CD14-positive monocyte (primary cell): ENCODE results near the gene ASCL2. TPM values are rescaled to one million over a fixed set of nuclear protein-coding genes. Genes with fewer than 3 reads are reported as not detected.

Experiments used
- DNase-seq, 3 donors: peaks; one replicate each; pipeline ENCODE4 v3.0.0-alpha.2; 2011 to 2022
- H2AFZ ChIP-seq: 2 replicates; pipeline ENCODE4 v1.6.0; 2012; ENCODE audit warnings: mild to moderate bottlenecking, low read depth, low read length, inconsistent platforms; ENCODE audit not compliant: insufficient read depth, poor library complexity, severe bottlenecking
- H3K27ac ChIP-seq, 2 donors: 1 replicate in 1 of 2; 2 replicates in 1 of 2; pipeline ENCODE4 v1.5.1; 2012 to 2013; ENCODE audit warnings: low read length in 2 of 2, control low read depth in 1 of 2, inconsistent platforms in 1 of 2, low read depth in 1 of 2, mild to moderate bottlenecking in 1 of 2
- H3K27me3 ChIP-seq, 2 donors: one replicate each; pipeline versions ENCODE4 v1.6.0 to v1.6.1; 2011 to 2013; ENCODE audit warnings: low read length in 2 of 2; ENCODE audit not compliant: control insufficient read depth in 2 of 2, insufficient read depth in 2 of 2
- H3K36me3 ChIP-seq, 2 donors: replicated peaks in 1 of 2; 1 replicate in 1 of 2; 2 replicates in 1 of 2; pipeline versions ENCODE4 v1.5.1 to v1.6.1; 2012 to 2013; ENCODE audit warnings: low read length in 2 of 2, control low read depth in 1 of 2, inconsistent platforms in 1 of 2, mild to moderate bottlenecking in 1 of 2; ENCODE audit not compliant: insufficient read depth in 2 of 2, control insufficient read depth in 1 of 2
- H3K4me1 ChIP-seq, 2 donors: 1 replicate in 1 of 2; 2 replicates in 1 of 2; pipeline versions ENCODE4 v1.5.1 to v1.6.1; 2012 to 2013; ENCODE audit warnings: low read length in 2 of 2, control low read depth in 1 of 2, inconsistent platforms in 1 of 2, mild to moderate bottlenecking in 1 of 2, moderate library complexity in 1 of 2; ENCODE audit not compliant: insufficient read depth in 2 of 2, control insufficient read depth in 1 of 2
- H3K4me2 ChIP-seq: replicated peaks from 2 replicates; pipeline ENCODE3; 2012; ENCODE audit warnings: low read length, moderate library complexity, mild to moderate bottlenecking; ENCODE audit not compliant: poor library complexity, severe bottlenecking; ENCODE audit errors: extremely low read depth
- H3K4me3 ChIP-seq, 3 experiments: fragments of 200-600 bp in 1 of 3; sonication (generic) in 1 of 3; replicated peaks in 1 of 3; 1 replicate in 2 of 3; 2 replicates in 1 of 3; pipeline ENCODE4 v1.5.1; 2011 to 2013; ENCODE audit warnings: low read length in 3 of 3, mild to moderate bottlenecking in 3 of 3, control low read depth in 2 of 3, low read depth in 2 of 3, inconsistent platforms in 1 of 3, moderate library complexity in 1 of 3
- H3K79me2 ChIP-seq: 2 replicates; pipeline ENCODE4 v1.6.0; 2012; ENCODE audit warnings: mild to moderate bottlenecking, control low read depth, inconsistent platforms, low read length, moderate library complexity; ENCODE audit not compliant: insufficient read depth
- H3K9ac ChIP-seq: 2 replicates; pipeline ENCODE4 v1.6.0; 2017; ENCODE audit warnings: low read length, mild to moderate bottlenecking; ENCODE audit not compliant: insufficient read depth, poor library complexity, severe bottlenecking
- H3K9me3 ChIP-seq, 2 donors: replicated peaks in 1 of 2; 1 replicate in 1 of 2; 2 replicates in 1 of 2; pipeline versions ENCODE4 v1.5.1 to v1.6.1; 2012 to 2013; ENCODE audit warnings: low read length in 2 of 2, control low read depth in 1 of 2; ENCODE audit not compliant: control insufficient read depth in 1 of 2, insufficient read depth in 1 of 2
- H4K20me1 ChIP-seq: 2 replicates; pipeline ENCODE4 v1.6.0; 2012; ENCODE audit warnings: mild to moderate bottlenecking, low read length, control low read depth, moderate library complexity; ENCODE audit not compliant: insufficient read depth
- H3K27ac Mint-ChIP-seq, 7 donors: one replicate each; pipeline ENCODE4 v1.8.0; 2020; ENCODE audit warnings: mild to moderate bottlenecking in 7 of 7, mixed read lengths in 7 of 7, moderate library complexity in 6 of 7, inconsistent platforms in 2 of 7
- H3K27me3 Mint-ChIP-seq, 3 donors: one replicate each; pipeline ENCODE4 v1.8.0; 2021 to 2022; ENCODE audit warnings: low read depth in 3 of 3, mild to moderate bottlenecking in 3 of 3, mixed read lengths in 3 of 3, moderate library complexity in 3 of 3, inconsistent platforms in 1 of 3
- H3K36me3 Mint-ChIP-seq, 2 donors: one replicate each; pipeline ENCODE4 v1.8.0; 2020; ENCODE audit warnings: mixed read lengths in 2 of 2, inconsistent platforms in 1 of 2, mild to moderate bottlenecking in 1 of 2
- H3K4me1 Mint-ChIP-seq: one replicate; pipeline ENCODE4 v1.8.0; 2020; ENCODE audit warnings: mild to moderate bottlenecking, mixed read lengths
- H3K4me3 Mint-ChIP-seq, 2 donors: one replicate each; pipeline ENCODE4 v1.8.0; 2020; ENCODE audit warnings: mild to moderate bottlenecking in 2 of 2, mixed read lengths in 2 of 2, moderate library complexity in 1 of 2
- H3K9me3 Mint-ChIP-seq, 7 donors: one replicate each; pipeline ENCODE4 v1.8.0; 2020 to 2022; ENCODE audit warnings: mixed read lengths in 7 of 7, mild to moderate bottlenecking in 6 of 7, moderate library complexity in 6 of 7, inconsistent platforms in 2 of 7
- CTCF ChIP-seq: fragments of 200-600 bp; IDR thresholded peaks from one replicate; pipeline ENCODE4 v1.8.0; 2022; ENCODE audit warnings: antibody characterized with exemption, mild to moderate bottlenecking
- WGBS: methylation state at CpG from one replicate; pipeline ENCODE4 v1.1.5; 2013; ENCODE audit warnings: missing lambda C conversion rate; ENCODE audit not compliant: insufficient coverage; 5-methylcytosine and 5-hydroxymethylcytosine counted together
- intact Hi-C, 2 donors: fragments of 100-400 bp; cut with micrococcal nuclease; formaldehyde crosslinking; loops; one replicate each; pipeline versions ENCODE4 v1.15.0 to v1.15.1; 2023
- polyA plus RNA-seq, 3 donors: library from polyadenylated mRNA; depleted of rRNA in 1 of 3; unstranded in 2 of 3; stranded (reverse) in 1 of 3; fragments of 300-500 nt in 2 of 3; fragments of >200 nt in 1 of 3; fragmentation: Illumina TruSeq in 2 of 3; gene quantifications; 1 replicate in 2 of 3; 2 replicates in 1 of 3; pipeline ENCODE4 v1.2.3, GENCODE V29; 2012 to 2021

The ASCL2 gene
- polyA plus RNA-seq, 3 donors, result 5.7 to 11.4 (median 8.3) TPM

DNA sequence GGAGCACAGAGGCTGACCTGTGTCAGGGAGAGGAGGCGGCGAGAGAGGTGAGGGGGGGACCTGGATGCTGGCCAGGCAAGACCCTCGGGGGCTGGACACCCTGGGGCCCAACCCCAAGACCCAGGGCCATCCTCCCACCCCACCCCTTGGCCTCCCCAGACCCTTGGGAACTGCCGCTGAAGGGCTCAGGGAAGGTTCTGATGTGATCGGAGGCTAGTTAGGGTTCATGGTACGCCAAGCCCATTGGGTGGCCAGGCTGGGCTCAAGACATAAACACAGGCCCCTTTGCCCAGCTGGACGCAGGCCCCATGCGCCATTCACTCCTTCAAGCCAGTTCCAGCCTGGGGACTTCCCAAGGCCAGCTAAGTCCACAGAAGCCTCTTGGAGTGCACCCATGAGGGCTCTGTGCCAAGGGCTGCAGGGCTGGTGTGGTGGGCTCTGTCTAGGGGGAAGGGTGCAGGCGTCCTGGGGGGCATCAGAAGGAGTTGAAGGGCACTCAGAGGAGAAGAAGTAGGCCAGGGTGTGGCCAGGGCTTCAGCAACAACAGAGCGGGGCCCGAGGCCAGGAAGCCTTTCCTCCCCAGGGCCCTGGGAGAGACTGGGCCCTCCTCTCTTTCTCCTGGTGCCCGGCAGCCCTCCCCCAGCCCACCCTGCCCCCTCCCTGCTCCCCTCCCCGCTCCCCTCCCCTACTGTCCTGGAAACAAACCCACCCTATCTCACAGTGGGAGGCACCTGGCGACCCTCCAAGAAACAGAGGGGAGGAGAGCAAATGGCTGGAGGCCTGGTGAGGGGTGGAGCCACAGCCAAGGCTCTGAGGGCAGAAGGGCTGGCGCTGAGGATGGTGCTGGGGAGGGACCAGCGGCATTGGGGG is 44.4 kb upstream of the ASCL2 start:
- H3K36me3 Mint-ChIP-seq, result peaks cover 2 to 5% of the 10 kb centered on the region in 2 donors
- Histone ChIP-seq H3K27ac (no peak overlapping the region), H3K4me1 (no peaks in the 10 kb centered on the region), H3K9me3 (peaks cover 0 to 4% of the 10 kb centered on the region in 2 donors), H3K79me2 (no peaks in the 10 kb centered on the region), H3K36me3 (no peaks in the 10 kb centered on the region), H2AFZ (no peak overlapping the region), H3K4me3 (no peak overlapping the region), H4K20me1 (peaks cover 82% of the 10 kb centered on the region), H3K4me2 (no peak overlapping the region), H3K9ac (no peak overlapping the region), H3K27me3 (peaks cover 0 to 2% of the 10 kb centered on the region in 2 donors)
- H3K27ac Mint-ChIP-seq, result peak overlapping the region in 2 of 7 donors; percentile 50 to 77
- no peaks in the 10 kb centered on the region for H3K4me1 Mint-ChIP-seq
- 83% methylated on average over 6 of the region's 16 CpGs for WGBS
- TF ChIP-seq CTCF, result no peak
- DNase-seq, result no peak
- no peak overlapping the region for H3K4me3 Mint-ChIP-seq
- peaks cover 2 to 8% (median 6%) of the 10 kb centered on the region in 3 donors for H3K27me3 Mint-ChIP-seq
- H3K9me3 Mint-ChIP-seq, result peaks cover 0 to 6% (median 3%) of the 10 kb centered on the region in 7 donors
- intact Hi-C loops, result no loop called here

- no peak for DNase-seq
- no peak overlapping the region for H3K9ac ChIP-seq
- no peaks in the 10 kb centered on the region for H3K79me2 ChIP-seq
- Mint-ChIP-seq H3K36me3 (peaks cover 2 to 5% of the 10 kb centered on the region in 2 donors), H3K27ac (no peak overlapping the region), H3K27me3 (peaks cover 2 to 6% (median 3%) of the 10 kb centered on the region in 3 donors), H3K4me1 (no peaks in the 10 kb centered on the region), H3K4me3 (no peak overlapping the region), H3K9me3 (peaks cover 0 to 6% (median 3%) of the 10 kb centered on the region in 7 donors)
- no peaks in the 10 kb centered on the region for H3K27me3 ChIP-seq
- H3K9me3 ChIP-seq, result peaks cover 0 to 4% of the 10 kb centered on the region in 2 donors
- H3K4me1 ChIP-seq, result no peaks in the 10 kb centered on the region
- H3K27ac ChIP-seq, result no peak overlapping the region
- peaks cover 88% of the 10 kb centered on the region for H4K20me1 ChIP-seq
- H3K4me3 ChIP-seq, result no peak overlapping the region
- intact Hi-C loops, result no loop called here
- no peak overlapping the region for H3K4me2 ChIP-seq
- no peaks in the 10 kb centered on the region for H3K36me3 ChIP-seq
- WGBS, result 97% methylated on average over 3 of the region's 7 CpGs
- no peak overlapping the region for H2AFZ ChIP-seq
- no peak for TF ChIP-seq CTCF
These were observed 43.7 kb upstream of the ASCL2 start for GRCh38 chr11:2314136-2314524.
